Activated T-cell treated with anti-CD3 and anti-CD28 coated beads for 24 hours (primary cell): ENCODE measurements around the gene SYNCRIP.
"Not testable (repeated sequence)": the region's sequence is repeated elsewhere in the genome, so short reads cannot be mapped to it uniquely, and the experiment has no call there.

Experiments
- DNase-seq: peaks from one replicate; pipeline ENCODE4 v3.0.0-alpha.2; 2020; ENCODE audit warnings: low read depth

Gene SYNCRIP

GRCh38 chr6:85593438-85594196, 49.1 kb downstream of the SYNCRIP start, which contains the start of gene SNX14:
Gene SNX14 (minus strand): TSS chr6:85593858. CDS start chr6:85593718, 140 bp downstream.
- DNase-seq, result peak; percentile 73

GRCh38 chr6:85592033-85592432, 50.7 kb downstream of the SYNCRIP start:
- DNase-seq, result no peak

- no peak for DNase-seq
Measured at GRCh38 chr6:85591207-85591606, 51.5 kb downstream of the SYNCRIP start.

- DNase-seq, result no peak
Measured at GRCh38 chr6:85585741-85586140, 56.9 kb downstream of the SYNCRIP start.

GRCh38 chr6:85582832-85583231, 59.9 kb downstream of the SYNCRIP start:
- DNase-seq, result not testable (repeated sequence)

GRCh38 chr6:85581572-85581971, 61.1 kb downstream of the SYNCRIP start:
- no peak for DNase-seq

- no peak for DNase-seq
Measured at GRCh38 chr6:85580878-85581267, 61.8 kb downstream of the SYNCRIP start.

GRCh38 chr6:85580118-85580877, 62.4 kb downstream of the SYNCRIP start:
- no peak for DNase-seq

- DNase-seq, result no peak
Measured at GRCh38 chr6:85579581-85579980, 63.1 kb downstream of the SYNCRIP start.

- DNase-seq, result no peak
Measured at GRCh38 chr6:85576476-85576875, 66.2 kb downstream of the SYNCRIP start.

GRCh38 chr6:85574932-85575598, 67.6 kb downstream of the SYNCRIP start:
- no peak for DNase-seq

- DNase-seq, result no peak
Measured at GRCh38 chr6:85569323-85569722, 73.4 kb downstream of the SYNCRIP start.

- no peak for DNase-seq
Measured at GRCh38 chr6:85568411-85568810, 74.3 kb downstream of the SYNCRIP start.

GRCh38 chr6:85565736-85566135, 77.0 kb downstream of the SYNCRIP start:
- DNase-seq, result no peak

GRCh38 chr6:85564223-85564622, 78.5 kb downstream of the SYNCRIP start:
- DNase-seq, result not testable (repeated sequence)
